ENCODE measurements around the gene FAM241B. TPM values are rescaled to one million over a fixed set of nuclear protein-coding genes. Genes with fewer than 3 reads are reported as not detected.

FAM241B gene
- total RNA-seq, 2 donors from 2014 or later: 0.66 to 1.8 TPM

DNA sequence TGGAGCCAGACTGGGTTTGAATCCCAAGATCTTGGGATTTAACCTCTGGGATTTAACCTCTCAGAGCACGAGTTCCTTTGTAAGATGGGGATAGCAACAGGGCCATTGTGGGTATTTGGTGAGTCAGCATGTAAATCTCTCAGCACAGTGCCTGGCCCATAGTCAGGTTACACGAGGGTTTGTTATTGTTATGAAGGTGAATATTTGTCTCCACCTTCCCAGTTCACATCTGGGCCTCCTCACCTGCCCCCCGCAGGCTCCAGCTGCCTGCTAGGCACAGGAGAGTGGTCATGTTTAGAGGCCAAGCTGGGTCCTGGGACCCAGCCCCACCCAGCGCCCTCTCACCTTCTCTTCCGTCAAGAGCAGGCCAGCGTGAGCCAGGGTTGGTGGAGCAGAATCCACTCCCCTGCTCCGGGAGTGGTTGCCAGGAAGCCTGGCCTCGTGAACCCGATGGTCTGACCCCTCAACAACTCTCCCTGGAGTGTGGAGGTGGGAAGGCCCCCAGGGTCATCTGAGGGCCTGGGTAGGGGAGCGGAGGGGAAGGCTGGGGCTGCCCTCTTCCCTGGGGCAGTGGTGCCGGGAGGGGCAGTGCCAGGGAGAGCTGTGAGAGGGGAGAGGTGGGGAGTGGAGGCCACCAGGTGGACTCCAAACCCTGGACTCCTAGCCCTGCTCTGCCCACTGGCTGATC, 26.0 kb downstream of the FAM241B start:
- no peak overlapping the region for H3K4me3 ChIP-seq
- WGBS, 2 donors: 80 to 87% methylated on average over 8 to 11 of the region's 11 CpGs
- no peaks in the 10 kb centered on the region for H3K27me3 ChIP-seq
- H3K9me3 ChIP-seq: no peaks in the 10 kb centered on the region
- H3K27ac ChIP-seq: no peak overlapping the region
- H3K36me3 ChIP-seq (replicated peaks in 1 of 2; ENCODE audit: insufficient read depth in 1 of 2, low read depth in 2 of 2): no peaks in the 10 kb centered on the region
- intact Hi-C loops (cut with DNase I): no loop called here
- DNase-seq (no peak), ATAC-seq (no peak)
- TF ChIP-seq, protein P1, sequence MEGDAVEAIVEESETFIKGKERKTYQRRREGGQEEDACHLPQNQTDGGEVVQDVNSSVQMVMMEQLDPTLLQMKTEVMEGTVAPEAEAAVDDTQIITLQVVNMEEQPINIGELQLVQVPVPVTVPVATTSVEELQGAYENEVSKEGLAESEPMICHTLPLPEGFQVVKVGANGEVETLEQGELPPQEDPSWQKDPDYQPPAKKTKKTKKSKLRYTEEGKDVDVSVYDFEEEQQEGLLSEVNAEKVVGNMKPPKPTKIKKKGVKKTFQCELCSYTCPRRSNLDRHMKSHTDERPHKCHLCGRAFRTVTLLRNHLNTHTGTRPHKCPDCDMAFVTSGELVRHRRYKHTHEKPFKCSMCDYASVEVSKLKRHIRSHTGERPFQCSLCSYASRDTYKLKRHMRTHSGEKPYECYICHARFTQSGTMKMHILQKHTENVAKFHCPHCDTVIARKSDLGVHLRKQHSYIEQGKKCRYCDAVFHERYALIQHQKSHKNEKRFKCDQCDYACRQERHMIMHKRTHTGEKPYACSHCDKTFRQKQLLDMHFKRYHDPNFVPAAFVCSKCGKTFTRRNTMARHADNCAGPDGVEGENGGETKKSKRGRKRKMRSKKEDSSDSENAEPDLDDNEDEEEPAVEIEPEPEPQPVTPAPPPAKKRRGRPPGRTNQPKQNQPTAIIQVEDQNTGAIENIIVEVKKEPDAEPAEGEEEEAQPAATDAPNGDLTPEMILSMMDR (IDR thresholded peaks at IDR 0.05): no peak
- no peak for TF ChIP-seq POLR2A (IDR thresholded peaks at IDR 0.05)
- H3K4me1 ChIP-seq: no peaks in the 10 kb centered on the region

DNA sequence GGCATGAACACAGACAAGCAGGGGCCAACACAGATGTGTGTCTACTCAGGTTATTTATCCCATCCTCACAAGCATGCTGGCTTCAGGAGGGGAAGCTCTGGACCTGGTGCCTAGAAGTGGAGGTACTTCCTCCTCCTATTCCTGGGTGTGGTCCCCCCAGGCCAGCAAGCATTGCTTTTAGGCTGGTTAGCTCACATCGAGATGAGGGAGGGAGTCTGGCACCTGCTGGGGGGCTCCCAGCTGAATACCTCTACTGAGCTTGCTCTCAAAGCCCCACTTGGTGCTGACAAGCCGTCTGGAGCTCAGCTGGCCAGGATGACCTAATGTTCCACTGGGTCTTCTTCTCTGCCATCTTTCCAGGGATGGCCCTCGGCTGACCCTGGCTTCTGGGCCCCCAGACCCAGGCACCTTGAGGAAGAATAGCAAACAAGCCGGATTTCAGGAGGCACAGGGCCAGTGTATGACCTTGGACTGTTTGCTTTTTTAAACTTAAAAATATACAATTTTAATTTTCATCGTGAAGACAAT, 26.8 kb downstream of the FAM241B start:
- 18 to 27% methylated on average over 5 of the region's 5 CpGs for WGBS, 2 donors
- Histone ChIP-seq H3K27me3 (no peaks in the 10 kb centered on the region), H3K27ac (no peak overlapping the region), H3K4me1 (no peaks in the 10 kb centered on the region), H3K36me3 (replicated peaks in 1 of 2; ENCODE audit: insufficient read depth in 1 of 2, low read depth in 2 of 2) (no peaks in the 10 kb centered on the region), H3K4me3 (no peak overlapping the region), H3K9me3 (no peaks in the 10 kb centered on the region)
- DNase-seq (no peak), ATAC-seq (no peak)
- TF ChIP-seq, protein P1 (IDR thresholded peaks at IDR 0.05): no peak
- TF ChIP-seq POLR2A (IDR thresholded peaks at IDR 0.05): no peak
- intact Hi-C loops (cut with DNase I): no loop called here

GRCh38 chr10:69657430-69657829, 27.4 kb downstream of the FAM241B start:
- 66 to 79% methylated on average over 8 of the region's 8 CpGs for WGBS, 2 donors
- intact Hi-C loops (cut with DNase I): no loop called here
- H3K4me3 ChIP-seq: no peak overlapping the region
- no peaks in the 10 kb centered on the region for H3K27me3 ChIP-seq
- DNase-seq (no peak), ATAC-seq (no peak)
- H3K9me3 ChIP-seq: no peaks in the 10 kb centered on the region
- no peak overlapping the region for H3K27ac ChIP-seq
- H3K4me1 ChIP-seq: no peaks in the 10 kb centered on the region
- no peaks in the 10 kb centered on the region for H3K36me3 ChIP-seq (replicated peaks in 1 of 2; ENCODE audit: insufficient read depth in 1 of 2, low read depth in 2 of 2)
- no peak for TF ChIP-seq POLR2A (IDR thresholded peaks at IDR 0.05)
- TF ChIP-seq, protein P1 (IDR thresholded peaks at IDR 0.05): no peak

GRCh38 chr10:69657866-69658265, 27.8 kb downstream of the FAM241B start:
- Histone ChIP-seq H3K9me3 (no peaks in the 10 kb centered on the region), H3K27ac (no peak overlapping the region), H3K36me3 (replicated peaks in 1 of 2; ENCODE audit: insufficient read depth in 1 of 2, low read depth in 2 of 2) (no peaks in the 10 kb centered on the region), H3K4me1 (no peaks in the 10 kb centered on the region), H3K4me3 (no peak overlapping the region), H3K27me3 (no peaks in the 10 kb centered on the region)
- TF ChIP-seq, protein P1 (IDR thresholded peaks at IDR 0.05): no peak
- no peak for TF ChIP-seq POLR2A (IDR thresholded peaks at IDR 0.05)
- 75 to 89% methylated on average over 10 of the region's 10 CpGs for WGBS, 2 donors
- intact Hi-C loops (cut with DNase I): no loop called here
- DNase-seq: no peak
- ATAC-seq: no peak

Data from body of pancreas (tissue), 4 donors.